Mononuclear cell (primary cell): Measurements from ENCODE around the gene PRSS58. TPM values are rescaled to one million over a fixed set of nuclear protein-coding genes. Genes with fewer than 3 reads are reported as not detected.

Source experiments
- H3K27me3 ChIP-seq: 2 replicates; pipeline ENCODE4 v1.6.0; 2011; ENCODE audit warnings: low read length, control low read depth; ENCODE audit not compliant: insufficient read depth
- H3K4me1 ChIP-seq: 2 replicates; pipeline ENCODE4 v1.5.1; 2011; ENCODE audit warnings: mild to moderate bottlenecking, low read length, control low read depth; ENCODE audit not compliant: insufficient read depth
- H3K4me3 ChIP-seq: 2 replicates; pipeline ENCODE4 v1.5.1; 2011; ENCODE audit warnings: mild to moderate bottlenecking, low read length, moderate library complexity
- H3K9me3 ChIP-seq: 2 replicates; pipeline ENCODE4 v1.5.1; 2011; ENCODE audit warnings: low read depth, mild to moderate bottlenecking, control low read depth, low read length
- total RNA-seq: library from RNA; depleted of rRNA; stranded (reverse); fragments of >200 nt; gene quantifications from one replicate; pipeline ENCODE4 v1.2.3, GENCODE V29; 2012

Gene PRSS58, protein sequence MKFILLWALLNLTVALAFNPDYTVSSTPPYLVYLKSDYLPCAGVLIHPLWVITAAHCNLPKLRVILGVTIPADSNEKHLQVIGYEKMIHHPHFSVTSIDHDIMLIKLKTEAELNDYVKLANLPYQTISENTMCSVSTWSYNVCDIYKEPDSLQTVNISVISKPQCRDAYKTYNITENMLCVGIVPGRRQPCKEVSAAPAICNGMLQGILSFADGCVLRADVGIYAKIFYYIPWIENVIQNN
- total RNA-seq = not detected

DNA sequence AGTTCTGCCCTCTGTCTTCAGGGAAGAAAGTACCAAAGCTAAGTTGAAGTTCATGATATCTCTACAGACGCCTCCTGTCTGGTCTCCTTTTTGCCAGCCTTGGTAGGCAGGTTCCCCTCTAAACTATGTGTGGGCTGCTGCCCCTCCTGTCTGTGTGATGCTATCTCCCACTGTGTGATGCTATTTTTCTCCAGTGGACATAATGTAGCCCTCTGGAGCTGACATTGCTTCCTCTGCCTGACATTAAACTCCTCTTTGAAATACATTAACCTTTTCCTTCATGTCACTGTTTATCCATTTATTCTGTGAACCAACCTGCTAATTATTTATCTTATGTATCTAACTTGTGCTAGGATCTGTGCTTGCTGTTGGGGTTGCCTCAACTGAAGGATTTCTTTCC, at the start of gene PRSS58:
Gene PRSS58, minus strand, starts transcription at position 101 of the 400 bp plus-strand sequence. CDS start 351 bp downstream, outside the sequence.
- Histone ChIP-seq H3K9me3 (no peaks in the 10 kb centered on the region), H3K27me3 (no peaks in the 10 kb centered on the region), H3K4me1 (no peaks in the 10 kb centered on the region), H3K4me3 (no peak within 1 kb of the TSS)

DNA sequence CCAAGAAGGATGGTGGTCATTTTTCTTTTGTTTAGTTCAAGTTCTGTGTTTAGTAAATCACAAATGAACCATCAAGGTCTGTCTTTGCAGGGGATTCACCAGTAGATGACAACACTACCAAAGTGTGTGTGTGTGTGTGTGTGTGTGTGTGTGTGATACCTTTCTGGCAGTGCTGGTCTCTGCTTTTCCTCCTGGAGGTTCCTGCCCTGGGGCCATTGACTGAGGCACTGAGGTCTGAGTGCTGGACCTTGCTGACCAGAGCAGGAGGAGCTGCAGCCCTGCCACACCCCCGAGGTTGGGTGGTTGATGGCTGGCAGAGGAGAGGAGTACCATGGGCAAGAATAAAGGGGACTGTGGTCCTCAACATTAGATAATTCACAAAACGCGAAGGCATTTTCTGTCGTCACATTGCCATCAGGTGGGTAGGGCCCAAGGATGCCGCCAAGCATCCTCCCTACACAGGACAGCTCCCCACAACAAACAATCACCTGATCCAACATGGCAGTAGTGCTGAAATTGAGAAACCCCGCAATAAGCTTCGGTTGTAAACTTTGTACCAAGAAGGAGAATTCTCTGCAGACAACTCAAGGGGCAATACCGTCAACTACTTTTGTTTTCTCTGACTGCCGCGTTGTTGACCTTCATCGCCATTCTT, 49.5 kb upstream of the PRSS58 start:
- Histone ChIP-seq H3K4me1 (peaks cover 4% of the 10 kb centered on the region), H3K27me3 (no peaks in the 10 kb centered on the region), H3K9me3 (no peaks in the 10 kb centered on the region), H3K4me3 (no peak overlapping the region)

DNA sequence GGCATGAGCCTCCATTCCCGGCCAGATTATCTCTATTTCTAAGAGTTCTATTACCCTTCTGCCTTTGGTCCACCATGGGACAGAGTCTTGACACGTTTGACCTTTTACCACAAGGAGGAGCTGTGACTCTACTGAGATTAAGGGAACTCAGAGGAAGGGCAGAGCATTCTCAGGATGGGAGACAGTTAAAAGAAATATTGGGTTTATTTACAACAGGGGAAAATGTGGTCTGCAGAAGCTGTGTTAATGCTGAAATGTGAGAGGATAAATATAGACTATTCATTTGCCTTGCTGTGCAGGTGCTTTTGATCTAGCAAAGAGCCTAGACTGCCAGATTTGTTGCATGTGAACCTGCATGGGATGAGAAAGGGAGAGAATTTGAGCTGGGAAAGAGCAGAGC, 45.8 kb upstream of the PRSS58 start:
- Histone ChIP-seq H3K4me1 (peaks cover 16% of the 10 kb centered on the region), H3K4me3 (no peak overlapping the region), H3K27me3 (no peaks in the 10 kb centered on the region), H3K9me3 (no peaks in the 10 kb centered on the region)

DNA sequence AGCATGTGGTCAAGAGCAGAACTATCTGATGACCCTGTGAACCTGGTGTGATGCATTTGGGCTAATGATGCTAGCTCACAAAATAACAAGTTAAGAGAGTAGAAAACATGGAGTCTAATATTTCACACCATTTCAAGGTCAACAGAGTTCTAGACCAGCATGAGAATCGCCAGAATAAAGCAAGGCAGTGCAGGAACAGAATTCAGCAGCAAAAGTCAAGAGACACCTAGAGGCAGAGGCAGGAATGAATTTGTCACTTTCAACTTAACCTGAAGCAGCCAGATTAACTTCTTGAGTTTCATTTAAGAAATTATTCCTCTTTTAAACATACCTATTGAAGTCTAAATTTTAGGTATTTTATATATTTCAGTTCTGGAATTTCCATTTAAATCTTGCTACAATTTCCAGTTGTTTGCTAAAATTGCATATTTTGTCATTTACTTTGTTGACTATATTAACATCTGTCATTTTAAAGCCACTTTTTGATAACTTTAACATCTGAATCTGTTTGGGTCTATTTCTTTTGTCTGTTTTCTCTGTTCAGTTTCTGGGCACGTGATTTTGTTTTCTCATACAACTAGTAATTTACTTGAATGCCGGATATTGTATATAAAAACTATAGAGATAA, 44.2 kb upstream of the PRSS58 start:
- Histone ChIP-seq H3K4me1 (peaks cover 18% of the 10 kb centered on the region), H3K27me3 (no peaks in the 10 kb centered on the region), H3K9me3 (no peaks in the 10 kb centered on the region), H3K4me3 (no peak overlapping the region)

DNA sequence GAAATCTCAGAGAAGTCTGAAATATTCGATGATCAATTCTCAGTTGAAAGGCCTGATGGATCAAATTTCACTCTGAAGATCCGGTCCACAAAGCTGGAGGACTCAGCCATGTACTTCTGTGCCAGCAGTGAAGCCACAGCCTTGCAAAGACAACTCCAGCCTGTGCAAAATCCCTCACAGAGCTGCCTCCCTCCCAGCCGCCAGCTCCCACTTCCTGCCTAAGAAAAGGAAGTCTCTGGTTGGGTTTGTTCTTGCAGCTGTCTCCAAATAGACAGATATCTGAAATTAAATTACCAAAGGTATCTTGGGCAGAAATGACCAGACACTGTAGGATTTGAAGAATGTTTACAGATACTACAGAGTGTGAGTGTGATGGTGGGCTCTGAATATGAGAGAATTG, 43.4 kb upstream of the PRSS58 start:
- Histone ChIP-seq H3K4me3 (no peak overlapping the region), H3K27me3 (no peaks in the 10 kb centered on the region), H3K9me3 (no peaks in the 10 kb centered on the region), H3K4me1 (peaks cover 18% of the 10 kb centered on the region)

DNA sequence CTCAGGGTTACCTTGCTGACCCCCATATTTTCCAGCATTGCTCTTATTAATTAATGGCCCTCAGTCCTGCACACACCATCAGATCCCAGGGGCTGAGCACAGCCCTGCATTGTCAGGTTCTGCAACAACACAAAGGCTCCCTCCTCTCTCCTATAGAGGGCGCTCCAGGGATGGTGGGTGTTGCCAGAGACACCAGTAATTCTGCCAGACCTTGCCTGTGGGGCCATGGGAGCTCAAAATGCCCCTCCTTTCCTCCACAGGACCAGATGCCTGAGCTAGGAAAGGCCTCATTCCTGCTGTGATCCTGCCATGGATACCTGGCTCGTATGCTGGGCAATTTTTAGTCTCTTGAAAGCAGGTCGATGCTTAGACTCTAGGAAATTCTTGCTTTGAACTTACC, 42.8 kb upstream of the PRSS58 start:
- no peak overlapping the region for H3K4me3 ChIP-seq
- no peaks in the 10 kb centered on the region for H3K9me3 ChIP-seq
- peaks cover 18% of the 10 kb centered on the region for H3K4me1 ChIP-seq
- no peaks in the 10 kb centered on the region for H3K27me3 ChIP-seq

DNA sequence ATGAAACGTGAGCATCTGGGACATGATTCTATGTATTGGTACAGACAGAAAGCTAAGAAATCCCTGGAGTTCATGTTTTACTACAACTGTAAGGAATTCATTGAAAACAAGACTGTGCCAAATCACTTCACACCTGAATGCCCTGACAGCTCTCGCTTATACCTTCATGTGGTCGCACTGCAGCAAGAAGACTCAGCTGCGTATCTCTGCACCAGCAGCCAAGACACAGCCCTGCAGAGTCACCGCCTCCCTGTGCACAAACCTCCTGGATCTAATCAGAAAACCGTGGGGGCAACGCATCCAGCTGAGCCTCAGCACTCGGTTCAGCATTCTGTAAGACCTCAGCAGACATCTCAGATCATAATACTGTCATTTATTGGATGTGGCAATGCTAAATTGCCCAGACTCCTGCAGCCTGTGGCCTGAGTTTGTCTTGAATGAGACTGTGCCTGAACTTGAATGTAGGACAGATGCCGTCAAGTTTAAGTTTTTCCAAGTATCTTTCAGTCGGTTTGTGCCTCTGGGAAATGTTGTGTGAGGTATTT, 41.5 kb upstream of the PRSS58 start:
- Histone ChIP-seq H3K4me3 (no peak overlapping the region), H3K9me3 (no peaks in the 10 kb centered on the region), H3K4me1 (peaks cover 18% of the 10 kb centered on the region), H3K27me3 (no peaks in the 10 kb centered on the region)

DNA sequence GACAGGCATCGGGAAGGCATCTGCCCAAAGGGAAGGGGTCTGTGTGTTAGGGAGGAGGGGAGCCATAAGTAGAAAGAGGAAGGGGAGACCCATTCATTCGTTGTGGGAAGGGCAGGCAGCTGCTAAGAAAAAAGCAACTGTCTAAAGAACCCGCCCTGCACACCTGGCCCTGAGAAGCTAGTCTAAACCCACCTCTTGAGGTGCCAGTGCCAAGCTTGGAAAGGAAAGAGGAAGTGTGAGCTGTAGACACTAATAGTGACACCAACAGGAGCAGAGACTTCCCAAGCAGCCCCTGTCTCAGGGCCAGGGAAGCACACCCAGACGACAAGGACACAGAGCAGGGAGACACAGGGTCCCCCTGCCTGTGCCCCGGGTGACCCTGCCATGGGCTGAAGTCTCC, 40.8 kb upstream of the PRSS58 start:
- Histone ChIP-seq H3K4me1 (peaks cover 13% of the 10 kb centered on the region), H3K4me3 (no peak overlapping the region), H3K27me3 (no peaks in the 10 kb centered on the region), H3K9me3 (no peaks in the 10 kb centered on the region)

DNA sequence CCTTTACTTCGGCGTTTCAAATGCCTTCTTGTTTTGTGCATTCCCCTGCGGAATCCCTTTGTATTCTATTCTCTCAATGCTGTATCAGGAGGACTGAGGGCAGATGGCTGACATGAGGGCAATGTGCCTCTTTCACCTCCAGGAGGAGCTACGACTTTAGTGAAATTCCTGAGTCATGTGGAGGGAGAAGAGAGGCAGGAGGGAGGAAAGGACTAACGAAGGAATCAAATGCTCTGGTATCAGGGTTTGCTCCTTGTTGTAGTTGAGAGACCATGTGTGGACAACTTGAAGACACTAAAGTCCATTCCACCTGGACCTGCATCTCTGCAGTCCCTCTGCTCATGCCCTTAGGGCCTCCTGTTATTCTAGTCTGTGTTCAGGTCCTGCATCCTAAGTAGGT, 40.2 kb upstream of the PRSS58 start:
- no peaks in the 10 kb centered on the region for H3K9me3 ChIP-seq
- no peak overlapping the region for H3K4me3 ChIP-seq
- H3K4me1 ChIP-seq = peaks cover 13% of the 10 kb centered on the region
- H3K27me3 ChIP-seq = no peaks in the 10 kb centered on the region

DNA sequence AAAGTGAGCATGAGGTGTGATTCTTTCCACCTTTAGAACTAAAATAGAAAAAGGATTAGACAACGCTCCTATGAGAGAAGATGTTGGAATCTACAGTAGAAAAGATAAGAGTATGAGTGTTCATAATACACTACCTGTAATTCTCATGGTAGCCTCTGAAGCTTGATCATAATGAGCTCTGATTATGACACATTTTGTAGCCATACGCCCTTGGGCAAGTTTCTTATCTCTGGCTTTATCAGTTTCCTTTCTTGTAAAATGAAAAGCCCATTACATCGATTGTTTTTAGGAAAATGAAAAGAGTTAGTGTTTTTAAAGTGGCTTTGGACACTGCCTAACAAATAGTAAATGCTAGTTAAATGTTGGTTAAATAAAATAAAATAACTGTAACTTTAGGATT, 22.4 kb upstream of the PRSS58 start:
- Histone ChIP-seq H3K4me3 (no peak overlapping the region), H3K9me3 (peaks cover 5% of the 10 kb centered on the region), H3K4me1 (no peaks in the 10 kb centered on the region), H3K27me3 (peaks cover 13% of the 10 kb centered on the region)

DNA sequence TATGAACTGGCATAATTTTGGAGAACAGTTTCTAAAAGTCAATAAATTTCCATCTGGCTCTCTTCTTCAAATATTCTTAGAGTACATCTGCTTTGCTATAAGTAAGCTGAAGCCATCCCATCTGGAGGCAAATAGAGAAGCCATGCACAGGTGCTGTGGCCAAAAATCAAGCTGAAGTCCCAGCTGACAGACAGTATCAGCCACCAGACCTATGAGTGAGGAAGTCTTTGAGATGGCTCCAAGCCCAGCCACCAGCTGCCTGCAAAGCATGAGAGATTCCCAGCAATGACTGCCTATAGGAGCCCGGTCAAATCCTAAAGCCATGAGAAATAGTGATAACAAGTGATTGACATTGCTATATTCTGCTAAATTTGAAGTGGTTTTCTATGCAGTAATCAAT, 21.7 kb upstream of the PRSS58 start:
- Histone ChIP-seq H3K4me3 (no peak overlapping the region), H3K9me3 (peaks cover 11% of the 10 kb centered on the region), H3K4me1 (no peaks in the 10 kb centered on the region), H3K27me3 (peaks cover 13% of the 10 kb centered on the region)

DNA sequence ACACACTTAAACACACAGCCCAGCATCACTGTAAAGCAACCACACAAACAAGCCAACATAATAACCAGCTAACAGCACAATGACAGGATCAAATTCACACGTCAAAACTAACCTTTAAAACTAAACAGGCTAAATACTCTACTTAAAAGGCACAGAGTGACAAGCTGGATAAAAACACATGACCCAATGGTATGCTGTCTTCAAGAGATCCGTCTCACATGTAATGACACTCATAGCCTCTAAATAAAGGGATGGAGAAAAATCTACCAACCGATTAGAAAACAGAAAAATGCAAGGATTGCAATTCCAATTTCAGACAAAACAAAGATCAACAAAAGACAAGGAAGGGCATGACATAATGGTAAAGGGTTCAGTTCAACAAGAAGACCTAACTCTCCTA, 17.2 kb upstream of the PRSS58 start:
- peaks cover 11% of the 10 kb centered on the region for H3K9me3 ChIP-seq

DNA sequence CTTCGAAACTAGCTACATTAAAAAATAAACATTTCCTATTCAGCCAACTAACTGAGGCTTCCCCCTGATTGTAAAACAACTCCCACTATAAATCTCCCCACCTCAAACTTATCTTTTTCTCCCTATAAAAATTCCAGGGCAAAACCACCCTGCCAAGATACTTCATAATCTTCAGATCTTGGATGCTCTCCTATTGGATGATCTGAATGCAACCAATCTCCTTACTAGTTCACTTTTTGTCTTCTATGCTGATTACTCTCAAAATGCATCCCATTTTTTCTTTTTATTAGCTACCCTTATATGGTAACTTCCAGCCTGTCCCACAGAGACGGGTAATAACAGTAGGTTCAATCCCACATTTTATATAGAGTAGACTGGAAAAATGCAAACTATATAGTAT, 15.0 kb upstream of the PRSS58 start:
- Histone ChIP-seq H3K4me1 (no peaks in the 10 kb centered on the region), H3K4me3 (no peak overlapping the region), H3K9me3 (peaks cover 11% of the 10 kb centered on the region), H3K27me3 (peaks cover 3% of the 10 kb centered on the region)

More for the DNA sequence above, 17.2 kb upstream of the PRSS58 start:
- peaks cover 6% of the 10 kb centered on the region for H3K27me3 ChIP-seq
- H3K4me1 ChIP-seq = no peaks in the 10 kb centered on the region
- H3K4me3 ChIP-seq = no peak overlapping the region

DNA sequence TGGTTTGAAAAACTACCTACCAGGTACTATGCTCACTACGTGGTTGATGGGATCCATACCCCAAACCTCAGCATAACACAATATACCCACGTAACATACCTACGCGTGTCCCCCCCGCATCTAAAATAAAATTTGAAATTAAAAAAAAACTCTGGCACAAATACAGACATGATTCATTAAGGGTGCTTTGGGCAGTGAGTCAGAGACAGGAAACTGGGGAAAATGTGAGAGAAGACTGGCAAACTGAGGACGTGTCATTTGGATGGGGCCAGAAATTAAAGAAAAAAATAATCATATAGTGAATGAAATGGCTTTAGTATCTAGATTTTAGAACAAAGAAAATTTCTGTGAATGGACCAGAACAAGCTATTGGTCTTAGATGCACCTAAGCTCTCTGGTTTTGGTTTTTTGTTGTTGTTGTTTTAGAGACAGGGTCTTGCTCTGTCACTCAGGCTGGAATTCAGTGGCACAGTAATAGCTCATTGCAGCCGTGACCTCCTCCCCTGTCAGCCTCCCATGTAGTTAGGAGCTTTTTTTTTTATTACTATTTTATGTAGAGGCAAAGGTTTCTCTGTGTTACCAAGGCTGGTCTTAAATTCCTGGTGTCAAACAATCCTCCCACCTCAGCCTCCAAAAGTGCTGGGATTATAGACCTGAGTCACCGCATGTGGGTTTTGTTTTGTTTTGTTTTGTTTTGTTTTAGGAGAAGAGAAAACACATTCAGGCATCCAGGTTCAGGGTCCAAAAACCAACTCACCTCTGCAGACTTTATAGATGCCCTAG, 5.9 kb upstream of the PRSS58 start:
- H3K4me1 ChIP-seq = no peaks in the 10 kb centered on the region
- no peaks in the 10 kb centered on the region for H3K9me3 ChIP-seq
- no peak overlapping the region for H3K4me3 ChIP-seq
- H3K27me3 ChIP-seq = no peaks in the 10 kb centered on the region

DNA sequence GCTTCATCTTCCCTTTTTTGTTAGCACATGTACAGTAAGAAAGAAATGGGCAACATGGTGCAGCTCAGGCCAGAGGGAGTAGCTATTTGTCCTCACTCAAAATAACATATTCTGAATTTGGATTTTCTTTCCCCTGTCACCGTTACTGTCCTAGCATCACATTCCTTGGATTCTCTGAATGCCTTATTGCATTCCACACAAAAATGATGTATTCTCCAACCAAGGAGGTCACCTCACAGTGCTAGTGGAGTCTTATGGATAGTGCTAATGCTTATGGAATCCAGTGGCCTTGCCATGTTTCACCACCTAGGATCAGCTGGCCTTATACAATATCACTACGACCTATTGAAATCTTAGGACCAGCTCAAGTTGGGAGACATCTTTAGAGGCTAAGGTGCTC, 7.2 kb downstream of the PRSS58 start:
- Histone ChIP-seq H3K9me3 (no peaks in the 10 kb centered on the region), H3K4me3 (no peak overlapping the region), H3K4me1 (no peaks in the 10 kb centered on the region)

More for the DNA sequence above, 7.2 kb downstream of the PRSS58 start:
- no peaks in the 10 kb centered on the region for H3K27me3 ChIP-seq
